Daoy (cell line): ENCODE measurements around the gene ABCA1. TPM values are rescaled to one million over a fixed set of nuclear protein-coding genes. Genes with fewer than 3 reads are reported as not detected.
"Not testable (repeated sequence)": the region's sequence is repeated elsewhere in the genome, so short reads cannot be mapped to it uniquely, and the experiment has no call there.

ENCODE experiments used
- DNase-seq: peaks from one replicate; pipeline ENCODE4 v3.0.0-alpha.2; 2015; ENCODE audit warnings: low read depth
- total RNA-seq: library from RNA; depleted of rRNA; stranded (reverse); fragments of >200 nt; shearing (Covaris generic); gene quantifications from 2 replicates; pipeline ENCODE4 v1.2.3, GENCODE V29; 2014

The ABCA1 gene
- total RNA-seq, 1 experiment from 2014 or later = 0.74 TPM

GRCh38 chr9:104872656-104873488 is 55.1 kb downstream of the ABCA1 start:
- peak; percentile 94 for DNase-seq

- no peak for DNase-seq
These were observed 55.9 kb downstream of the ABCA1 start for GRCh38 chr9:104871961-104872527.

GRCh38 chr9:104869811-104870210 is 58.1 kb downstream of the ABCA1 start:
- peak; percentile 26 for DNase-seq

- peak; percentile 92 for DNase-seq
These were observed 59.1 kb downstream of the ABCA1 start for GRCh38 chr9:104868687-104869404.

- DNase-seq = no peak
These were observed 59.7 kb downstream of the ABCA1 start for GRCh38 chr9:104868303-104868686.

GRCh38 chr9:104866191-104866590 is 61.8 kb downstream of the ABCA1 start:
- peak; percentile 63 for DNase-seq

GRCh38 chr9:104864675-104865104 is 63.3 kb downstream of the ABCA1 start:
- peak; percentile 39 for DNase-seq

- DNase-seq = peak; percentile 79
These were observed 64.6 kb downstream of the ABCA1 start for GRCh38 chr9:104863180-104863883.

GRCh38 chr9:104861397-104861796 is 66.6 kb downstream of the ABCA1 start:
- no peak for DNase-seq

GRCh38 chr9:104860263-104860662 is 67.7 kb downstream of the ABCA1 start:
- no peak for DNase-seq

GRCh38 chr9:104858846-104859245 is 69.1 kb downstream of the ABCA1 start:
- no peak for DNase-seq

GRCh38 chr9:104858271-104858670 is 69.7 kb downstream of the ABCA1 start:
- no peak for DNase-seq

- DNase-seq = no peak
These were observed 71.5 kb downstream of the ABCA1 start for GRCh38 chr9:104856413-104856941.

GRCh38 chr9:104855807-104856206 is 72.1 kb downstream of the ABCA1 start:
- DNase-seq = no peak

- not testable (repeated sequence) for DNase-seq
These were observed 72.7 kb downstream of the ABCA1 start for GRCh38 chr9:104855258-104855657.

- DNase-seq = no peak
These were observed 73.3 kb downstream of the ABCA1 start for GRCh38 chr9:104854613-104855012.

GRCh38 chr9:104853683-104854082 is 74.3 kb downstream of the ABCA1 start:
- DNase-seq = no peak

- no peak for DNase-seq
These were observed 74.8 kb downstream of the ABCA1 start for GRCh38 chr9:104853159-104853558.

- no peak for DNase-seq
These were observed 76.4 kb downstream of the ABCA1 start for GRCh38 chr9:104851546-104851920.

GRCh38 chr9:104850786-104851545 is 77.0 kb downstream of the ABCA1 start:
- DNase-seq = no peak

- DNase-seq = no peak
These were observed 78.9 kb downstream of the ABCA1 start for GRCh38 chr9:104849023-104849422.
